Karpas-422 (cell line): ENCODE measurements around the gene RGS18. TPM values are rescaled to one million over a fixed set of nuclear protein-coding genes. Genes with fewer than 3 reads are reported as not detected.

Source experiments
- DNase-seq: peaks from one replicate; pipeline ENCODE4 v3.0.0-alpha.2; 2015
- H2AFZ ChIP-seq: fragments of 200-600 bp; sonication (generic); 2 replicates; pipeline ENCODE4 v1.6.1; 2014; ENCODE audit warnings: antibody characterized with exemption, low read length, mixed read lengths
- H3K27ac ChIP-seq: fragments of 200-600 bp; sonication (generic); 2 replicates; pipeline ENCODE4 v1.5.1; 2014; ENCODE audit warnings: mild to moderate bottlenecking, low read length, moderate library complexity
- H3K27me3 ChIP-seq: fragments of 200-600 bp; sonication (generic); 2 replicates; pipeline ENCODE4 v1.6.1; 2014; ENCODE audit warnings: low read length, mixed read lengths
- H3K36me3 ChIP-seq: fragments of 200-600 bp; sonication (generic); 2 replicates; pipeline ENCODE4 v1.6.1; 2014; ENCODE audit warnings: low read length, mixed read lengths; ENCODE audit not compliant: insufficient read depth
- H3K4me1 ChIP-seq: fragments of 200-600 bp; sonication (generic); 2 replicates; pipeline ENCODE4 v1.6.1; 2014; ENCODE audit warnings: mild to moderate bottlenecking, low read length, mixed read lengths
- H3K4me2 ChIP-seq: fragments of 200-600 bp; sonication (generic); 2 replicates; pipeline ENCODE4 v1.6.1; 2014; ENCODE audit warnings: low read length, low read depth, mild to moderate bottlenecking; ENCODE audit not compliant: poor library complexity, severe bottlenecking
- H3K4me3 ChIP-seq: fragments of 200-600 bp; sonication (generic); 2 replicates; pipeline ENCODE4 v1.5.1; 2014; ENCODE audit warnings: mild to moderate bottlenecking, antibody characterized with exemption, low read length, mixed read lengths
- H3K79me2 ChIP-seq: fragments of 200-600 bp; sonication (generic); 2 replicates; pipeline ENCODE4 v1.6.1; 2014; ENCODE audit warnings: mild to moderate bottlenecking, low read length, mixed read lengths
- H3K9ac ChIP-seq: fragments of 200-600 bp; sonication (generic); 2 replicates; pipeline ENCODE4 v1.6.0; 2014; ENCODE audit warnings: low read length
- H3K9me2 ChIP-seq: fragments of 200-600 bp; sonication (generic), shearing (Covaris generic); replicated peaks from 2 replicates; pipeline ENCODE4 v1.6.0; 2014; ENCODE audit warnings: mild to moderate bottlenecking, low read length, moderate library complexity; ENCODE audit not compliant: insufficient read depth
- H3K9me3 ChIP-seq: fragments of 300-700, 200-600 bp; sonication (generic); 2 replicates; pipeline ENCODE4 v1.6.1; 2014; ENCODE audit warnings: low read length, mixed read lengths
- H4K20me1 ChIP-seq: fragments of 200-600 bp; sonication (generic); 2 replicates; pipeline ENCODE4 v1.6.1; 2014; ENCODE audit warnings: mild to moderate bottlenecking, antibody characterized with exemption, low read length, low read depth; ENCODE audit not compliant: insufficient read depth
- total RNA-seq: library from RNA; depleted of rRNA; stranded (reverse); fragments of >200 nt; shearing (Covaris generic); gene quantifications from 2 replicates; pipeline ENCODE4 v1.2.3, GENCODE V29; 2014; ENCODE audit warnings: low replicate concordance; rRNA removed

RGS18 gene
- 20.8 and 47.3 TPM in 2 replicates for total RNA-seq

DNA sequence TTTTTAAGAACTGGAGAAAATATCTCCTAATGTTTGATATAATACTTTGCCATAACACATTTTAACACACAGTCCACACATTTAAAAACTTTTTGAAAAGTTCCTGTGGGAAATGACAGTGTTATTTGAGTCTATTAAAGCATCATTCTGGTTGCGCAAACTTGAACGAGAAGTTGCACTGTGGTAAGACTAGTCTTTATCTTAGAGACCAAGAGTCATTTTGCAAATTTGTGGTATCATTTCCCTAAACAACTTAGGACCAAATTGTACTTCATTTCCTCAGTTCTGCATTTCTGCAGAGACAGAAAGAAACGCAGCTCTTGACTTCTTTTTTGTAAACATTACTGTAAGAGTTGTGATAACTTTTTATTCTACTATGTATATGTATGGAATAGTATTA is at the start of gene RGS18:
TSS of gene RGS18 (plus strand) at position 282 of the 400 bp plus-strand sequence. CDS start 176 bp downstream, outside the sequence.
- Histone ChIP-seq H2AFZ (no peak within 1 kb of the TSS), H3K4me3 (peak within 1 kb of the TSS; percentile 65), H3K27ac (peak within 1 kb of the TSS; percentile 99), H3K27me3 (no peaks in the 10 kb centered on the region), H3K9me3 (no peaks in the 10 kb centered on the region), H3K9me2 (no peaks in the 10 kb centered on the region), H3K4me1 (peaks cover 97% of the 10 kb centered on the region), H3K79me2 (peaks cover 21% of the 10 kb centered on the region; the same call in 1 of the 2 replicates), H3K4me2 (peak within 1 kb of the TSS; percentile 85), H4K20me1 (no peaks in the 10 kb centered on the region), H3K36me3 (no peaks in the 10 kb centered on the region), H3K9ac (peak within 1 kb of the TSS; percentile 74)
- peak; percentile 94 for DNase-seq

- no peak overlapping the region for H3K4me2 ChIP-seq
- no peak overlapping the region for H3K9ac ChIP-seq
- no peaks in the 10 kb centered on the region for H4K20me1 ChIP-seq
- DNase-seq, result no peak
- no peak overlapping the region for H3K4me3 ChIP-seq
- no peaks in the 10 kb centered on the region for H3K27me3 ChIP-seq
- no peak overlapping the region for H2AFZ ChIP-seq
- no peak overlapping the region for H3K27ac ChIP-seq
- H3K9me2 ChIP-seq, result no peaks in the 10 kb centered on the region
- H3K79me2 ChIP-seq, result no peaks in the 10 kb centered on the region
- peaks cover 7% of the 10 kb centered on the region for H3K4me1 ChIP-seq
- H3K36me3 ChIP-seq, result no peaks in the 10 kb centered on the region
- H3K9me3 ChIP-seq, result no peaks in the 10 kb centered on the region
Observed at GRCh38 chr1:192109576-192109975, 48.7 kb upstream of the RGS18 start.

- Histone ChIP-seq H3K9me2 (no peaks in the 10 kb centered on the region), H4K20me1 (no peaks in the 10 kb centered on the region)
Observed at GRCh38 chr1:192115000-192115399, 43.3 kb upstream of the RGS18 start.

DNA sequence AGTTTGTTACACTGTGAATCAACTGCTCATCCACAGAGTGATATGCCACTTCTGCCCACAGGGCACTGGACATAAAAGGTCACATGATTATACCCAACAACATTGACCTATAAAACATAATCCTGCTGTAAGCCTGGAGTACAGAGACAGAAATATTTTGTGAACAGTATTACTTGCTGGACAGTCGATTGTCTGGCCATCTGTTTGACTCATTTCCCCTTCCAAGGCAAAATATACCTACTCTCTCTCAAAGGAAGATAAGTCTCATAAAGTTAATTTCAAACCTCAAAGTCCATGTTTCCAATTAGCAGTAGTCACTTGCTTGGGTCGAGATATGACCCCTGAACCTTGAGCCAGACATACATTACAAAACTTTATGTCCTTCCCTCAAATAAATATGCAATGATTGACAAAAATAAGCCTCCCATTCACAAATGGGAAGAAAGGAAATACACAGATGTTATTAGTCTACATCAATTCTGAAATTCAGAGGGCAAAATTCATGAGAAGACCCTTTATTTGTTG is 39.3 kb upstream of the RGS18 start:
- Histone ChIP-seq H3K4me1 (no peaks in the 10 kb centered on the region), H3K9me2 (no peaks in the 10 kb centered on the region), H3K9me3 (no peaks in the 10 kb centered on the region), H3K4me2 (no peak overlapping the region), H3K79me2 (no peaks in the 10 kb centered on the region), H3K9ac (no peak overlapping the region), H4K20me1 (no peaks in the 10 kb centered on the region), H3K27ac (no peak overlapping the region), H3K36me3 (no peaks in the 10 kb centered on the region), H2AFZ (no peak overlapping the region), H3K4me3 (no peak overlapping the region), H3K27me3 (no peaks in the 10 kb centered on the region)
- DNase-seq, result no peak

More at GRCh38 chr1:192115000-192115399, 43.3 kb upstream of the RGS18 start:
- H3K36me3 ChIP-seq, result no peaks in the 10 kb centered on the region
- no peaks in the 10 kb centered on the region for H3K27me3 ChIP-seq
- H2AFZ ChIP-seq, result no peak overlapping the region
- no peak overlapping the region for H3K9ac ChIP-seq
- H3K4me1 ChIP-seq, result no peaks in the 10 kb centered on the region
- H3K4me2 ChIP-seq, result no peak overlapping the region
- H3K9me3 ChIP-seq, result no peaks in the 10 kb centered on the region
- DNase-seq, result no peak
- H3K27ac ChIP-seq, result no peak overlapping the region
- no peaks in the 10 kb centered on the region for H3K79me2 ChIP-seq
- H3K4me3 ChIP-seq, result no peak overlapping the region

GRCh38 chr1:192119701-192120100 is 38.6 kb upstream of the RGS18 start:
- Histone ChIP-seq H3K9ac (no peak overlapping the region), H3K9me2 (no peaks in the 10 kb centered on the region), H3K4me1 (no peaks in the 10 kb centered on the region), H4K20me1 (no peaks in the 10 kb centered on the region), H2AFZ (no peak overlapping the region), H3K27me3 (no peaks in the 10 kb centered on the region), H3K79me2 (no peaks in the 10 kb centered on the region), H3K4me2 (no peak overlapping the region), H3K9me3 (no peaks in the 10 kb centered on the region), H3K36me3 (no peaks in the 10 kb centered on the region), H3K27ac (no peak overlapping the region), H3K4me3 (no peak overlapping the region)
- no peak for DNase-seq

DNA sequence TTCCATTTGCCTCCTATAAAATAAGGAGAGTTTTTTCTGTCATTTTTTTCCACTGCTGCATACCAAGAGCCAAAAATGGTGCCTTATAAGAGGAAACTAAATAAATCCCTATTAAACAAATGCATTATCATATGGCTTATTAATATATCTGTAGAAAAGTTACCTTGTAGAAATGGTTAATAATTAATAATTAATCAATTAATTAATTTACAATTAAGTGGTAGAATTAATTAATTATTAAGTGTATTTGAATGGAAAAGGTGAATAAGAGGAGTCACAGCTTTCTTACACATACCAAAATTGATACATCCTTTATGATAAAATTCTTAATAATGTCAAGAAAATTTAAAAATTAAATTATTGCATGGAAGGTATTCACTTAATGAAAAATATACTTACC is 35.6 kb upstream of the RGS18 start:
- Histone ChIP-seq H3K4me2 (no peak overlapping the region), H3K9me3 (no peaks in the 10 kb centered on the region), H3K27ac (no peak overlapping the region), H3K9me2 (no peaks in the 10 kb centered on the region), H3K79me2 (no peaks in the 10 kb centered on the region), H3K4me3 (no peak overlapping the region), H3K36me3 (no peaks in the 10 kb centered on the region), H4K20me1 (no peaks in the 10 kb centered on the region), H2AFZ (no peak overlapping the region), H3K27me3 (no peaks in the 10 kb centered on the region), H3K9ac (no peak overlapping the region), H3K4me1 (no peaks in the 10 kb centered on the region)
- no peak for DNase-seq

- H2AFZ ChIP-seq, result 0 out of 2 replicates have a peak overlapping the region, but pooled peaks have one; percentile 5
- H3K79me2 ChIP-seq, result no peaks in the 10 kb centered on the region
- no peak overlapping the region for H3K27ac ChIP-seq
- H3K9me2 ChIP-seq, result no peaks in the 10 kb centered on the region
- no peak for DNase-seq
- H3K4me3 ChIP-seq, result no peak overlapping the region
- H3K4me1 ChIP-seq, result no peaks in the 10 kb centered on the region
- H3K27me3 ChIP-seq, result no peaks in the 10 kb centered on the region
- H3K9me3 ChIP-seq, result no peaks in the 10 kb centered on the region
- no peaks in the 10 kb centered on the region for H4K20me1 ChIP-seq
- no peaks in the 10 kb centered on the region for H3K36me3 ChIP-seq
- H3K9ac ChIP-seq, result no peak overlapping the region
- H3K4me2 ChIP-seq, result no peak overlapping the region
Observed at GRCh38 chr1:192123212-192123611, 35.0 kb upstream of the RGS18 start.

DNA sequence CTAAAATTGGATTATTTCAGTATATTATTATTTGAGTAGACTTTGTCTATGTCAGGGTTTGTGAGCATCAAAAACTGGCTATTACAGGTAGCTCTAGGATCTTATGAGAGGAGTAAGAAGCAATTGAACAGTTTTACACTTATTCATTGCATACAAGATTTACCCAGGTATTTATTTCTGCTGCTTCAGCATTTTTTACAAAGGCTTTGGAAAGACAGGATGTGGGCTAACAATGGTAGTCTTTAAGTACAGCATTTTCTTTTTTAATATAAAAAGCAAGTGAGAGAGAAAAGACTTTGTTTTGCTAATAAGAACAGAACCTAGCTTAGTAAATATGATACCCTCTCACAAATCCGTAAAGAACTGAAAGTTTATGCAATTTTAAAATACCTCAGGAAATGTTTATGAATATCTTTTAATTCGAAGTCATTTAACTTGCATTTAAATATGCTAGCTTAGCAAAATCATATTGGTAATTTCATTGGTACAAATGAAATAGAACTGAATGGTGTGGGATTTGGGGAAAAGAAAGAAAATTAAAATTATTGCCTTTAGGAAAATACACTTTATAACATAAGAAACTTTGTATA is 32.1 kb upstream of the RGS18 start:
- Histone ChIP-seq H3K4me3 (no peak overlapping the region), H3K79me2 (no peaks in the 10 kb centered on the region), H3K27me3 (no peaks in the 10 kb centered on the region), H3K9me2 (no peaks in the 10 kb centered on the region), H3K4me1 (no peaks in the 10 kb centered on the region), H3K36me3 (no peaks in the 10 kb centered on the region), H3K9me3 (no peaks in the 10 kb centered on the region), H3K9ac (no peak overlapping the region), H3K4me2 (no peak overlapping the region), H2AFZ (no peak overlapping the region), H3K27ac (no peak overlapping the region), H4K20me1 (no peaks in the 10 kb centered on the region)
- no peak for DNase-seq
